GM12873 (cell line): Measurements from ENCODE around the gene CAMTA1.

Experiments
- TF ChIP-seq, protein P1 (sequence below): IDR thresholded peaks from 2 replicates; pipeline ENCODE4 v1.5.1; 2012; ENCODE audit warnings: low read depth, mild to moderate bottlenecking, moderate library complexity, low read length, control low read depth; ENCODE audit not compliant: insufficient read depth; ENCODE audit errors: missing control alignments

The CAMTA1 gene

GRCh38 chr1:7485086-7485780 lies 700.0 kb downstream of the CAMTA1 start:
- TF ChIP-seq, protein P1, sequence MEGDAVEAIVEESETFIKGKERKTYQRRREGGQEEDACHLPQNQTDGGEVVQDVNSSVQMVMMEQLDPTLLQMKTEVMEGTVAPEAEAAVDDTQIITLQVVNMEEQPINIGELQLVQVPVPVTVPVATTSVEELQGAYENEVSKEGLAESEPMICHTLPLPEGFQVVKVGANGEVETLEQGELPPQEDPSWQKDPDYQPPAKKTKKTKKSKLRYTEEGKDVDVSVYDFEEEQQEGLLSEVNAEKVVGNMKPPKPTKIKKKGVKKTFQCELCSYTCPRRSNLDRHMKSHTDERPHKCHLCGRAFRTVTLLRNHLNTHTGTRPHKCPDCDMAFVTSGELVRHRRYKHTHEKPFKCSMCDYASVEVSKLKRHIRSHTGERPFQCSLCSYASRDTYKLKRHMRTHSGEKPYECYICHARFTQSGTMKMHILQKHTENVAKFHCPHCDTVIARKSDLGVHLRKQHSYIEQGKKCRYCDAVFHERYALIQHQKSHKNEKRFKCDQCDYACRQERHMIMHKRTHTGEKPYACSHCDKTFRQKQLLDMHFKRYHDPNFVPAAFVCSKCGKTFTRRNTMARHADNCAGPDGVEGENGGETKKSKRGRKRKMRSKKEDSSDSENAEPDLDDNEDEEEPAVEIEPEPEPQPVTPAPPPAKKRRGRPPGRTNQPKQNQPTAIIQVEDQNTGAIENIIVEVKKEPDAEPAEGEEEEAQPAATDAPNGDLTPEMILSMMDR = no peak

GRCh38 chr1:7485826-7486225 lies 700.6 kb downstream of the CAMTA1 start:
- TF ChIP-seq, protein P1 = no peak

GRCh38 chr1:7487766-7488474 lies 702.7 kb downstream of the CAMTA1 start:
- TF ChIP-seq, protein P1 = no peak

- TF ChIP-seq, protein P1 = no peak
These were observed 703.2 kb downstream of the CAMTA1 start for GRCh38 chr1:7488475-7488842.

DNA sequence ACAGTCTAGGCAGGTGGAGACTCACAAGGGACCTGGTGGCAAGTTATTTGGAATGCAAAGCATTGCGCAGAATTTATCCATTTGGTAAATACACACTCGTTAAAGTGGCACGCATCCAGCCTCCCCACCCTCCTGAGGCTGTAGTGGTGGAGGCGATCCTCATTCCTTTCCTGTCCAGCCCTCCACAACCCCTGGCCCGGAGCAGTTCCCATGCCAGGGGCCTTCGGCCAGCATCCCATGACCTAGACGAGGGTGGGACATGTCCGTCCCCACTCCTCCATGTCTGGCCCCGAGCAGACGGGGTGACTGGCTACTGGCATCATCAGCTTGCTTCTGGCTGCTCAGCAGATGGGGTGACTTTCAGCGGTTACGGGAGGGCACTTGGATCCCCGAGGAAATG lies 704.3 kb downstream of the CAMTA1 start:
- TF ChIP-seq, protein P1 = no peak

DNA sequence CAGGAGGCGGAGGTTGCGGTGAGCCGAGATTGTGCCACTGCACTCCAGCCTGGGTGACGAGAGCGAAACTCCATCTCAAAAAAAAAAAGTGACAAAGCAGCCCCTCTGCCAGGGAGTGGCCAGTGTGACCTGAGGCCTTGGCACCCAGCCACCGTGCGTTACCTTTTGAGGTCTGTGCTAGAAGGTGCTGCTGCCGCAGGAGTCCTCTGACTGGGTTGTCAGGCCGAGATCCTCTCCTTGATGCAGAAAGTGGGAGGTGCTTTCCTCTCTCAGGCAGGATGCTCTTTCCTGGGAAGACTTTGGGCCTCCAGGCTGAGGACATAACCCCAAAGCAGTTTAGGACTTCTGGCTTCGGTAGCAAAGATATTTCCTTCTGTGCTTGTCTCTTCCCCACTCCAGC lies 705.3 kb downstream of the CAMTA1 start:
- TF ChIP-seq, protein P1 = no peak

GRCh38 chr1:7491109-7491817 lies 706.0 kb downstream of the CAMTA1 start:
- TF ChIP-seq, protein P1 = no peak
